ENCODE data around the gene TBPL2. TPM values are rescaled to one million over a fixed set of nuclear protein-coding genes. Genes with fewer than 3 reads are reported as not detected.
"Not testable (repeated sequence)": the region's sequence is repeated elsewhere in the genome, so short reads cannot be mapped to it uniquely, and the experiment has no call there.

The TBPL2 gene
- not detected in 2 replicates for total RNA-seq (ENCODE audit: low replicate concordance)

GRCh38 chr14:55440385-55440784, at the start of gene TBPL2:
Gene TBPL2, minus strand, starts transcription at chr14:55440616. Its CDS starts 167 bp downstream, at chr14:55440449.
- DNase-seq (ENCODE audit: low read depth) = no peak
- TF ChIP-seq CTCF (IDR thresholded peaks at IDR 0.05; ENCODE audit: insufficient read depth, low read length) = peak; percentile 12
- H3K4me3 ChIP-seq (ENCODE audit: low read depth, low read length) = no peak within 1 kb of the TSS

- H3K4me3 ChIP-seq (ENCODE audit: low read depth, low read length) = no peak overlapping the region
- DNase-seq (ENCODE audit: low read depth) = no peak
- TF ChIP-seq CTCF (IDR thresholded peaks at IDR 0.05; ENCODE audit: insufficient read depth, low read length) = no peak
Measured at GRCh38 chr14:55488204-55488603, 47.8 kb upstream of the TBPL2 start.

GRCh38 chr14:55482936-55483605, 42.7 kb upstream of the TBPL2 start:
- DNase-seq (ENCODE audit: low read depth) = peak; percentile 16

GRCh38 chr14:55481769-55482168, 41.4 kb upstream of the TBPL2 start:
- H3K4me3 ChIP-seq (ENCODE audit: low read depth, low read length) = no peak overlapping the region
- TF ChIP-seq CTCF (IDR thresholded peaks at IDR 0.05; ENCODE audit: insufficient read depth, low read length) = no peak
- DNase-seq (ENCODE audit: low read depth) = no peak

More at GRCh38 chr14:55482936-55483605, 42.7 kb upstream of the TBPL2 start:
- no peak for TF ChIP-seq CTCF (IDR thresholded peaks at IDR 0.05; ENCODE audit: insufficient read depth, low read length)
- H3K4me3 ChIP-seq (ENCODE audit: low read depth, low read length) = no peak overlapping the region

- no peak overlapping the region for H3K4me3 ChIP-seq (ENCODE audit: low read depth, low read length)
- no peak for DNase-seq (ENCODE audit: low read depth)
- no peak for TF ChIP-seq CTCF (IDR thresholded peaks at IDR 0.05; ENCODE audit: insufficient read depth, low read length)
Measured at GRCh38 chr14:55477680-55478079, 37.3 kb upstream of the TBPL2 start.

- H3K4me3 ChIP-seq (ENCODE audit: low read depth, low read length); DNase-seq (ENCODE audit: low read depth): not testable (repeated sequence)
Measured at GRCh38 chr14:55476448-55476847, 36.0 kb upstream of the TBPL2 start.

GRCh38 chr14:55473786-55474185, 33.4 kb upstream of the TBPL2 start:
- no peak for DNase-seq (ENCODE audit: low read depth)

More at GRCh38 chr14:55473786-55474185, 33.4 kb upstream of the TBPL2 start:
- H3K4me3 ChIP-seq (ENCODE audit: low read depth, low read length) = no peak overlapping the region
- no peak for TF ChIP-seq CTCF (IDR thresholded peaks at IDR 0.05; ENCODE audit: insufficient read depth, low read length)

Measured in fibroblast of the aortic adventitia (primary cell).